NCI-H128 (cell line): ENCODE results near the gene BCAR1.
"Not testable (repeated sequence)": the region's sequence is repeated elsewhere in the genome, so short reads cannot be mapped to it uniquely, and the experiment has no call there.

Source experiments
- DNase-seq: peaks from one replicate; lab custom pipeline; 2025; ENCODE audit not compliant: unreplicated experiment; lab: John Stamatoyannopoulos, UW

BCAR1 gene, protein sequence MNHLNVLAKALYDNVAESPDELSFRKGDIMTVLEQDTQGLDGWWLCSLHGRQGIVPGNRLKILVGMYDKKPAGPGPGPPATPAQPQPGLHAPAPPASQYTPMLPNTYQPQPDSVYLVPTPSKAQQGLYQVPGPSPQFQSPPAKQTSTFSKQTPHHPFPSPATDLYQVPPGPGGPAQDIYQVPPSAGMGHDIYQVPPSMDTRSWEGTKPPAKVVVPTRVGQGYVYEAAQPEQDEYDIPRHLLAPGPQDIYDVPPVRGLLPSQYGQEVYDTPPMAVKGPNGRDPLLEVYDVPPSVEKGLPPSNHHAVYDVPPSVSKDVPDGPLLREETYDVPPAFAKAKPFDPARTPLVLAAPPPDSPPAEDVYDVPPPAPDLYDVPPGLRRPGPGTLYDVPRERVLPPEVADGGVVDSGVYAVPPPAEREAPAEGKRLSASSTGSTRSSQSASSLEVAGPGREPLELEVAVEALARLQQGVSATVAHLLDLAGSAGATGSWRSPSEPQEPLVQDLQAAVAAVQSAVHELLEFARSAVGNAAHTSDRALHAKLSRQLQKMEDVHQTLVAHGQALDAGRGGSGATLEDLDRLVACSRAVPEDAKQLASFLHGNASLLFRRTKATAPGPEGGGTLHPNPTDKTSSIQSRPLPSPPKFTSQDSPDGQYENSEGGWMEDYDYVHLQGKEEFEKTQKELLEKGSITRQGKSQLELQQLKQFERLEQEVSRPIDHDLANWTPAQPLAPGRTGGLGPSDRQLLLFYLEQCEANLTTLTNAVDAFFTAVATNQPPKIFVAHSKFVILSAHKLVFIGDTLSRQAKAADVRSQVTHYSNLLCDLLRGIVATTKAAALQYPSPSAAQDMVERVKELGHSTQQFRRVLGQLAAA

GRCh38 chr16:75251280-75252048, at the start of gene BCAR1:
Gene BCAR1, minus strand, starts transcription at chr16:75251624. Its CDS starts 142 bp downstream, at chr16:75251482.
- no peak for DNase-seq

DNA sequence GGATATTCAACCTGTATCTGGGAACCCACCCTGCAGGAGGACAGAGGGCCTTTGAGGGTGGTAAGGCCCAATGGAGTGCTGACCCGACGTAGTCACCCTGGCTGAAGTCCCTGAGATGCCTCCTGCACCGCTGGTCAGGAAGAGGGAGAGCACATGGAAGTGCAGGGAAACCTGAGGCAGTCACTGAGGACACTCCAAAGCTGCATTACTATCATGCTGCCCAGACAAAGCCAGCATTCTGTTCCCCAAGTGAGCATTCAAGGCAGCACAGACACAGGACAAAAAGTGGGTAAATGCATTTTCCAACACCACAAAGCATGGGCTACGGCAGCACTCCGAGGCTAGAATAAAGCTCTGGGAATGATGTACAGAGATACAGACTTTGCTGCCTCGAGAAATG, 46.8 kb upstream of the BCAR1 start:
- no peak for DNase-seq

GRCh38 chr16:75296606-75297005, 45.2 kb upstream of the BCAR1 start:
- no peak for DNase-seq

DNA sequence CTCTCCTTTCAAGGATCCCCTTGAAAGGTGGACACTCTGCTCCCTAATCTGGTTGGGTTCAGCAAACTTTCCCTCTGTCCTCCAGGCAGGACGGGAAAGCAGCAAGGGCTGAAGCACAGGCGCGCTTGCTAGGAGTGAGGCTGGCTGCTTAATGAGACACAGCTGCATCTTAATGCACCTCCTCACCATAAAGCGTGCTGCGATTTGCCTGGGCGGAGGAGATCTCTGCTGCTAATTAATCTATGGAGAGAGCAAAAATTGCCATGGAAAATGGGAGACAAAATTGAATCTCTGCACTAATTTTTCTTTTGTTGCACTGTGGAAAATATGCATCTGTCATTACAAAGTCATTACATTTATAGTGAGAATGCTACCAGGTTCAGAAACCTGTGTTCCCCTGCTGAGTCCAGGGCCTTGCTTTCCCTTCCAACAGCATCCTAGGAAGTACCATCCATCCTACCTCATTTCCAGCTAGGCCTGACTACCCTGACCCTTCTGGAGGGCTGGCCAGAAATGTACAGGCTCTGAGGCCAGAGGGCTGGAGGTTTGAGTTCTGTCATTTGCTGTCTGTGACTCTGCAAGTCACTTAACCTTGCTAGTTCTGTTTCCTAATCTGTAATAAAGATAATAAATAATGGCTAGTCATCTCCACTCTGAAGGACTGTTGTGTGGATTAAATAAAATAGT, 43.5 kb upstream of the BCAR1 start:
- no peak for DNase-seq

DNA sequence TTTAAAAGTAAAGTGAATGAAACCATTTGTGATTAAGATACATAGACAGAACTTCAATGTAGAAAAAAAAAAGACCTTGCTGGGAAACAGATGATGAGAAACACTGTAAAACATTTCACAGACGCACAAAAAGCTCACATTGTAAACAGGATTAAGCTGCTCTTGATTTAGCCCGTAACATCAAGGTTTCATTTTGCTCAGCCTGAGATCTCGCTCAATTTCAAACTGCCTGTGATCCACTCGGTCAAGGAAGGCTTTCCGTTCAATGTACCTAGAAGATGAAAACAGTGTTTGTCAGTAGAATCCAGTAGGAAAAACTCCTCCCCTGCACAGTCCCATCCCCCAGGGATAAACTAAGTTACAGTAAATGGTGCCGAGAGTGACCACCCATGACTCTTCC, 42.3 kb upstream of the BCAR1 start:
- DNase-seq: no peak

DNA sequence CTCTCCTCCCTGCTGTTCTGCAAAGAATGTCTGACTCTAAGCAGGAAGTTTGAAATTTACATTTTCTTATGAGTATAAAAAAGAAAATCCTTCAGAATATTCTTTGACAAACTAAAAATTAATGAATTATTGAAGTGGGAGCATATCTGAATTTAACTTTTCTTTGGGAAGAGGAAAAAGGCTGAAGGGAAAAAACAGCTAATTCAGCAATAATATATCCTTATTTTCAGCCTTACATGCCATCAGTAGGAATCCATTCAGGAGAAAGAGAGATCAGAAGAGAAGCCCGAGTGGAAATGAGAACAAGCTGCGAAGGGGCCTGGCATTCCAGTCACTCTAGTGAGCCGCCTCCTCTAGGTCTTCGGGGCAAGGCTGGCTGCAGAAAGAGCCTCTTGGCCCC, 41.7 kb upstream of the BCAR1 start:
- no peak for DNase-seq

GRCh38 chr16:75292691-75293090, 41.3 kb upstream of the BCAR1 start:
- no peak for DNase-seq

- DNase-seq: no peak
Measured at GRCh38 chr16:75289189-75289588, 37.8 kb upstream of the BCAR1 start.

- DNase-seq: no peak
Measured at GRCh38 chr16:75288596-75289120, 37.2 kb upstream of the BCAR1 start.

- no peak for DNase-seq
Measured at GRCh38 chr16:75288181-75288580, 36.8 kb upstream of the BCAR1 start.

- no peak for DNase-seq
Measured at GRCh38 chr16:75287708-75288107, 36.3 kb upstream of the BCAR1 start.

DNA sequence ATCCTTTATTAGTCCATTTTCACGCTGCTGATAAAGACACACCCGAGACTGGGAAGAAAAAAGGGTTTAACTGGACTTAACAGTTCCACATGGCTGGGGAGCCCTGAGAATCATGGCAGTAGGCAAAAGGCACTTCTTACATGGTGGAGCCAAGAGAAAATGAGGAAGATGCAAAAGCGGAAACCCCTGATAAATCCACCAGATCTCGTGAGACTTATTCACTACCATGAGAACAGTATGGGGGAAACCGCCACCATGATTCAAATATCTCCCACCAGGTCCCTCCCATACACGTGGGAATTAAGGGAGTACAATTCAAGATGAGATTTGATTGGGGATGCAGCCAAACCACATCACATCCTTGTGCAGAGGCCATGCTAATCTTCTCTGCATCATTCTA, 35.0 kb upstream of the BCAR1 start:
- DNase-seq: no peak

GRCh38 chr16:75282466-75283281, 31.2 kb upstream of the BCAR1 start:
- DNase-seq: no peak

- no peak for DNase-seq
Measured at GRCh38 chr16:75281826-75282225, 30.4 kb upstream of the BCAR1 start.

DNA sequence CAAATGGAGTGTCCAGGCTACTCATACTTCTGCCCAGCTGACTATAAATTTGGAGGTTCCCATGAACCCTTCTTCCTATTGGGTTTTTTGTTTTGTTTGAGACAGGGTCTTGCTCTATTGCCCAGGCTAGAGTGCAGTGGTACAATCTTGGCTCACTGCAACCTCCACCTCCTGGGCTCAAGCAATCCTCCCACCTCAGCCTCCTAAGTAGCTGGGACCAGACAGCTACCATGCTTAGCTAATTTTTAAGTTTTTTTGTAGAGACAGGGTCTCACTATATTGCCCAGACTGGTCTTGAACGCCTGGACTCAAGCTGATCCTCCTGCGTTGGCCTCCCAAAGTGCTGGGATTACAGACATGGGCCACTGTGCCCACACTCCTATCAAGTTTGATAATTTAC, 29.6 kb upstream of the BCAR1 start:
- not testable (repeated sequence) for DNase-seq

DNA sequence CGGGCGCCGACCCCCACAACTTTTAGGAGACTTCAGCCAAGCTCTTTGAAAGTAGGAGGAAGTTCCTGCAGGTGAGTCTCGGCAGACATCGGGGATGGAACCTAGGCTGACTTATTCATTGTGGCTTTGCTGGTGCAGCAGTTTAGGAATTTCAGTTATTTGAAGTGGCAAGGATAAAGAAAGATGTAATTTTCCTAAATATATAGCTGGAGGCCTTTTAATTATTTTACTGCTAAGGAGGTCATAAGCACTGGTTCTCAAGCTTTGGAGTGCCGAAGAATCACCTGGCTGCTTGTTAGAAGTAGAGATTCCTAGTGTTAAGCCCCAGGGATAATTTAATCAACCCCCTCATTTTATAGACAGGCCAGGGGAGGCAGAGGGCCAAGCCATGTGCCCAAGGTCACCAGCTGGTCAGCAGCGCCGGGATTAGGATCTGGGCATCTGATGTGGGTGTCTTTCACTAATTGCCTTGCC, 28.9 kb upstream of the BCAR1 start:
- DNase-seq: no peak

DNA sequence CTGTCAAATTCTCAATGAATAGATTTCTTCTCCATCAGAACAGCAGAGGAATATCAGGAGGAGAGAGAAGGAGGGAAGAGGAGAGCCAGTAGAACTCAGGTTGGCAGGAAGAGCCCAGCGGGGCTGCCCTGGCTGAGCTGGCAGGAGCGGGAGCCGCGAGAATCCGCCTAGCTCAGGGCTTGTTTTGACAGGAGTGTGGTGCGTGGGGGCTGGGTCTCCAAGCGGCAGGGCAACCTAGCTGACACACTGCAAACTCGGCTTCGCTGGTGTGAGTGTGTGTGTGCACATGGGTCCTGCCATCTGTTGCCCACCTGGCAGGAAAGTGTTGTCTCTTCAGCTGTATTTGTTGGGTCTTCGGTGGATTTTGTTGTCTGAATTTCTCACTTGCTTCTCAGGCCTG, 27.9 kb upstream of the BCAR1 start:
- no peak for DNase-seq

- no peak for DNase-seq
Measured at GRCh38 chr16:75273054-75273925, 21.9 kb upstream of the BCAR1 start.

GRCh38 chr16:75272629-75273028, 21.2 kb upstream of the BCAR1 start:
- not testable (repeated sequence) for DNase-seq
